K562 (cell line): Measurements from ENCODE around the gene TNIK. TPM values are rescaled to one million over a fixed set of nuclear protein-coding genes. Genes with fewer than 3 reads are reported as not detected.
A peak's percentile ranks its signal among the peaks of the same experiment; 100 is the strongest.

Experiments
- ARID1B ChIP-seq: fragments of 450-650 bp; IDR thresholded peaks from 2 replicates; pipeline ENCODE4 v1.6.1; 2016; ENCODE audit warnings: antibody characterized with exemption, mild to moderate bottlenecking, inconsistent platforms
- BDP1 ChIP-seq: IDR thresholded peaks from 3 replicates; pipeline ENCODE4 v1.6.1; 2011; ENCODE audit not compliant: insufficient read length, insufficient read depth
- CEBPB ChIP-seq: fragments of 450-650 bp; IDR thresholded peaks from 2 replicates; pipeline ENCODE4 v1.6.1; 2016; ENCODE audit warnings: missing genetic modification characterization, missing compliant biosample characterization
- CHD2 ChIP-seq: IDR thresholded peaks from 2 replicates; pipeline ENCODE4 v1.6.1; 2011; ENCODE audit warnings: low read depth, low read length
- E2F6 ChIP-seq, 2 experiments: IDR thresholded peaks; 2 replicates each; pipeline ENCODE4 v1.6.1; 2011; ENCODE audit warnings: borderline replicate concordance in 1 of 2, control low read depth in 1 of 2, low read depth in 1 of 2, low read length in 1 of 2, mild to moderate bottlenecking in 1 of 2, mixed read lengths in 1 of 2, moderate library complexity in 1 of 2; ENCODE audit not compliant: insufficient read depth in 1 of 2, insufficient read length in 1 of 2, poor library complexity in 1 of 2, severe bottlenecking in 1 of 2; ENCODE audit errors: extremely low read depth in 1 of 2
- EP400 ChIP-seq: fragments of 450-650 bp; IDR thresholded peaks from 2 replicates; pipeline ENCODE4 v1.6.1; 2017; ENCODE audit warnings: antibody characterized with exemption, mild to moderate bottlenecking, moderate library complexity
- ETV1 ChIP-seq: fragments of 450-650 bp; conservative IDR thresholded peaks from 2 replicates; pipeline ENCODE4 v1.6.1; 2016; ENCODE audit warnings: missing genetic modification characterization, control low read depth, low read depth, missing compliant biosample characterization
- ETV5 ChIP-seq: sonication (generic); formaldehyde crosslinking; IDR thresholded peaks from 2 replicates; pipeline ENCODE4 v1.4.0; 2020; ENCODE audit warnings: low read depth, mild to moderate bottlenecking, missing genetic modification reagents
- FOXK2 ChIP-seq, 2 experiments: fragments of 450-650 bp; IDR thresholded peaks in 1 of 2; conservative IDR thresholded peaks in 1 of 2; 2 replicates each; pipeline ENCODE4 v1.6.1; 2016; ENCODE audit warnings: low read depth in 2 of 2, mild to moderate bottlenecking in 1 of 2
- GTF2B ChIP-seq: IDR thresholded peaks from 2 replicates; pipeline ENCODE4 v1.6.1; 2011; ENCODE audit not compliant: insufficient read length; ENCODE audit errors: extremely low read depth
- MCM2 ChIP-seq: fragments of 450-650 bp; IDR thresholded peaks from 2 replicates; pipeline ENCODE4 v1.6.1; 2017; ENCODE audit warnings: low read depth, mild to moderate bottlenecking
- NRF1 ChIP-seq, 2 experiments: fragments of 450-650 bp; IDR thresholded peaks in 1 of 2; conservative IDR thresholded peaks in 1 of 2; 2 replicates each; pipeline ENCODE4 v1.6.1; 2014; ENCODE audit warnings: mild to moderate bottlenecking in 2 of 2
- NUFIP1 ChIP-seq: fragments of 450-650 bp; IDR thresholded peaks from 2 replicates; pipeline ENCODE4 v1.6.1; 2018; ENCODE audit not compliant: partially characterized antibody
- RBM25 ChIP-seq: fragments of 200-400 bp; formaldehyde crosslinking; IDR thresholded peaks from 2 replicates; pipeline ENCODE4 v1.6.1; 2018; ENCODE audit warnings: low read length, low read depth, moderate library complexity; ENCODE audit not compliant: severe bottlenecking
- RREB1 ChIP-seq: fragments of 250-450 bp; sonication (Bioruptor Pico); IDR thresholded peaks from 2 replicates; pipeline ENCODE4 v1.4.0; 2020
- SP1 ChIP-seq: sonication (generic); formaldehyde crosslinking; IDR thresholded peaks from 2 replicates; pipeline ENCODE4 v1.8.1; 2022; ENCODE audit warnings: mild to moderate bottlenecking, missing genetic modification reagents
- TBL1XR1 ChIP-seq, 2 experiments: IDR thresholded peaks; 2 replicates each; pipeline ENCODE4 v1.6.1; 2012; ENCODE audit warnings: improper control_type of control experiment in 2 of 2, low read length in 2 of 2, mild to moderate bottlenecking in 1 of 2
- ZBTB26 ChIP-seq: fragments of 450-650 bp; formaldehyde crosslinking; IDR thresholded peaks from 2 replicates; pipeline ENCODE4 v1.4.0; 2022; ENCODE audit warnings: missing genetic modification characterization
- ZNF511 ChIP-seq: sonication (generic); formaldehyde crosslinking; IDR thresholded peaks from 2 replicates; pipeline ENCODE4 v1.8.0; 2022; ENCODE audit warnings: mild to moderate bottlenecking, missing genetic modification reagents
- polyA plus RNA-seq, 8 experiments: library from polyadenylated mRNA; depleted of rRNA in 4 of 8; stranded (reverse) in 5 of 8; unstranded in 3 of 8; fragments of >200 nt; fragmentation: Nextera tagmentation in 2 of 8; fragmentation: Illumina TruSeq in 1 of 8; extraction: Ambion mirVana in 2 of 8; extraction: Trizol in 1 of 8; gene quantifications; 2 replicates each; pipeline versions ENCODE4 v1.2.1 to v1.2.3, GENCODE V29; 2011 to 2014; ENCODE audit warnings: inconsistent platforms in 1 of 8, missing spikeins in 1 of 8
- total RNA-seq, 7 experiments: library from RNA; depleted of rRNA in 6 of 7; stranded (reverse); fragments of >200 nt in 6 of 7; fragmentation: Illumina TruSeq in 2 of 7; extraction: Trizol in 2 of 7; gene quantifications; 2 replicates each; pipeline versions ENCODE4 v1.2.1 to v1.2.3, GENCODE V29; 2011 to 2021; ENCODE audit warnings: low replicate concordance in 1 of 7

TNIK gene
- total and polyA plus RNA-seq, 9 of the 15 experiments (the other 6 are each of a cell fraction or from before 2014, with no cell fraction given) = 6.6 to 39.0 (median 24.7) TPM

- TF ChIP-seq ETV1 = peak; percentile 87
- TF ChIP-seq SP1 (CRISPR knock-in tag) = no peak
- TF ChIP-seq ETV5 (CRISPR knock-in tag) = peak; percentile 85
- TF ChIP-seq ZBTB26 (CRISPR knock-in tag) = no peak
- TF ChIP-seq BDP1 = no peak
- TF ChIP-seq NUFIP1 = no peak
- TF ChIP-seq MCM2 = no peak
- TF ChIP-seq CHD2 = no peak
- TF ChIP-seq GTF2B = no peak
- no peak for TF ChIP-seq E2F6 (IDR thresholded peaks at IDR 0.05; ENCODE audit: borderline replicate concordance in 1 of 2, extremely low read depth in 1 of 2, insufficient read depth in 1 of 2, insufficient read length in 1 of 2, low read depth in 1 of 2, low read length in 1 of 2, poor library complexity in 1 of 2, severe bottlenecking in 1 of 2)
- no peak for TF ChIP-seq NRF1 (conservative IDR thresholded peaks at IDR 0.05 in 1 of 2, IDR thresholded peaks at IDR 0.05 in 1 of 2)
- no peak for TF ChIP-seq TBL1XR1 (IDR thresholded peaks at IDR 0.05; ENCODE audit: low read length in 2 of 2)
- TF ChIP-seq RBM25 = peak; percentile 62
- peak; percentile 97 for TF ChIP-seq CEBPB
- no peak for TF ChIP-seq ZNF511 (CRISPR knock-in tag)
- TF ChIP-seq EP400 = no peak
- no peak for TF ChIP-seq ARID1B
- TF ChIP-seq FOXK2 (conservative IDR thresholded peaks at IDR 0.05 in 1 of 2, IDR thresholded peaks at IDR 0.05 in 1 of 2; ENCODE audit: low read depth in 2 of 2) = 0 out of 4 replicates have a peak, but pooled peaks of 1 of the 2 experiments have one; percentile 16
- TF ChIP-seq RREB1 (CRISPR knock-in tag) = no peak
These were observed 131.7 kb downstream of the TNIK start (continued) for GRCh38 chr3:171328419-171329082.
